ENCODE data around the gene LDLRAD4.

- TF ChIP-seq PBX3 (IDR thresholded peaks at IDR 0.05) (no peak), EZH2phosphoT487 (IDR thresholded peaks at IDR 0.05; ENCODE audit: borderline replicate concordance, low read depth) (no peak), CTCF (IDR thresholded peaks at IDR 0.05) (no peak), FOXM1 (IDR thresholded peaks at IDR 0.05; ENCODE audit: low read depth) (no peak), EP300 (IDR thresholded peaks at IDR 0.05; ENCODE audit: borderline replicate concordance in 1 of 2, low read depth in 1 of 2, low read length in 1 of 2) (no peak), NFIC (IDR thresholded peaks at IDR 0.05; ENCODE audit: borderline replicate concordance) (no peak), GABPA (IDR thresholded peaks at IDR 0.05; ENCODE audit: low read depth) (no peak), SMC3 (IDR thresholded peaks at IDR 0.05; ENCODE audit: low read depth, low read length) (no peak), REST (IDR thresholded peaks at IDR 0.05; ENCODE audit: low read depth, low read length) (no peak)
Observed at GRCh38 chr18:13528739-13529392, 310.3 kb downstream of the LDLRAD4 start.

All from SK-N-SH (cell line).